Activated CD4-positive, alpha-beta T cell treated with anti-CD3 and anti-CD28 coated beads, Interleukin-2, amount 50 U/mL, for 4 hours (primary cell): Measurements from ENCODE around the gene FUT2.
"Not testable (repeated sequence)": the region's sequence is repeated elsewhere in the genome, so short reads cannot be mapped to it uniquely, and the experiment has no call there.

ENCODE experiments used
- DNase-seq, 2 experiments: peaks; one replicate each; pipeline ENCODE4 v3.0.0-alpha.2; 2020

The FUT2 gene

GRCh38 chr19:48695743-48696352, at the start of gene FUT2:
Gene FUT2, plus strand, starts transcription at chr19:48695971. Its CDS starts 6,986 bp downstream, at chr19:48702957.
- DNase-seq: no peak

GRCh38 chr19:48646001-48646721, 49.6 kb upstream of the FUT2 start, which contains the start of gene CA11:
Gene CA11, minus strand, starts transcription at chr19:48646187. Its CDS starts 555 bp downstream, at chr19:48645632.
- DNase-seq: peak; percentile 91 to 92

- DNase-seq: no peak
Observed at GRCh38 chr19:48646722-48647216, 49.0 kb upstream of the FUT2 start.

GRCh38 chr19:48648134-48648533, 47.6 kb upstream of the FUT2 start:
- no peak for DNase-seq

GRCh38 chr19:48650974-48651682, 44.6 kb upstream of the FUT2 start:
- DNase-seq: no peak

GRCh38 chr19:48651683-48652048, 44.1 kb upstream of the FUT2 start:
- no peak for DNase-seq

- DNase-seq: no peak
Observed at GRCh38 chr19:48654299-48655059, 41.3 kb upstream of the FUT2 start.

- no peak for DNase-seq
Observed at GRCh38 chr19:48656840-48657474, 38.8 kb upstream of the FUT2 start.

GRCh38 chr19:48657828-48658227, 37.9 kb upstream of the FUT2 start:
- DNase-seq: not testable (repeated sequence)

GRCh38 chr19:48658483-48658882, 37.3 kb upstream of the FUT2 start:
- DNase-seq: no peak

GRCh38 chr19:48659768-48660167, 36.0 kb upstream of the FUT2 start:
- no peak for DNase-seq

- peak; percentile 66 to 69 for DNase-seq
Observed at GRCh38 chr19:48660852-48661710, 34.7 kb upstream of the FUT2 start.

- DNase-seq: no peak
Observed at GRCh38 chr19:48661711-48662090, 34.1 kb upstream of the FUT2 start.

- DNase-seq: no peak
Observed at GRCh38 chr19:48663667-48664066, 32.1 kb upstream of the FUT2 start.

- DNase-seq: no peak
Observed at GRCh38 chr19:48664476-48664875, 31.3 kb upstream of the FUT2 start.

- DNase-seq: no peak
Observed at GRCh38 chr19:48665786-48666185, 30.0 kb upstream of the FUT2 start.

GRCh38 chr19:48668332-48668731, 27.4 kb upstream of the FUT2 start:
- no peak for DNase-seq

GRCh38 chr19:48668761-48669160, 27.0 kb upstream of the FUT2 start:
- no peak for DNase-seq

GRCh38 chr19:48669903-48670668, 25.7 kb upstream of the FUT2 start:
- DNase-seq: no peak

GRCh38 chr19:48670699-48671445, 24.9 kb upstream of the FUT2 start:
- DNase-seq: no peak
